SKM-1 treated with dmso at 0.1 percent for 144 hours (cell line): ENCODE data around the gene EFHD2.

Source experiments
- DNase-seq: peaks from one replicate; lab custom pipeline; 2025; ENCODE audit not compliant: unreplicated experiment; lab: John Stamatoyannopoulos, UW

EFHD2 gene

DNA sequence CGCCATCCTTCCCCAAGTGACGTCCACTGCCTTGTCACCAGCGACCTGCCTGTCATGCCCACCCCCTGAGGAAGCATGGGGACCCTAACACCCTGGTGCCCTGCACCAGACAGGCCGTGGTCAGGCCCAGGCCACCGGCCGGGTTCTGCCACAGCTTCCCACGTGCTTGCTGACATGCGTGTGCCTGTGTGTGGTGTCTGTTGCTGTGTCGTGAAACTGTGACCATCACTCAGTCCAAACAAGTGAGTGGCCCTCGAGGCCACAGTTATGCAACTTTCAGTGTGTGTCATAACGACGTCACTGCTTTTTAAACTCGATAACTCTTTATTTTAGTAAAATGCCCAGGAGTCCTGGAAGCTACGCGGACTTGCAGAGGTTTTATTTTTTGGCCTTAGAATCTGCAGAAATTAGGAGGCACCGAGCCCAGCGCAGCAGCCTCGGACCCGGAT is 20.0 kb downstream of the EFHD2 start:
- DNase-seq = no peak

DNA sequence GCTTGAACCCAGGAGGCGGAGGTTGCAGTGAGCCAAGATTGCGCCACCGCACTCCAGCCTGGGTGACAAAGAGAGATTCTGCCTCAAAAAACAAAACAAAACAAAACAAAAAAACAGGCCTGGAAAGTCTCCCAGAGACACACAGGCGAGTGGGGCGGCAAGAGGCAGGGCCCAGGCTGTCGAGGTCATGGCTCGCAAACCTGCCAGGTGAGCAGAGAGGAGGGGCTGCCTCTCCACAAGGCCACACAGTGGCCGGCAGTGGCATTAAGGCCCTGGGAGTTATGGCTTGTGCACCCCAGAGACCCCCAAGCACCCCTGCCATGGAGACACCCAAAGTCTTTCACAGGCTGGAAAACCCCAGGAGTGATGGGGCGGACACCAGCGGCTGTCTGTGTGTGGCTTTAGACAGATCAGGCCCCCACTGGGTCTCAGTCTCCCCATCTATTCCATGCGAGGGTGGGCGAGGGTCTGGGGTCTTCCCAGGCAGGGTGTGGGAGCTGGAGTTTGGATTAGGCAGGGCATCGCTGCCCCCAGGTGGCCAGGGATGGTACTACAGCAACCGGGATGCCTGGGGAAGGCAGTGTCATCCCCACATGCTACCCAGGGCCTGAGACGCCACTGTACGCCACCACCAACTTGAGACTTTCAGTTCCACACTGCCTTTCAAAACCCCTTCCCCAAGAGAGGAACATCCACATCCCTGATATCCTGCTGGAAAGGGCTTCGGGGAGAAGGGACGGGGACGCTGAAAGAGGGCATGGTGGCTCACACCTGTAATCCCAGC is 21.3 kb downstream of the EFHD2 start:
- DNase-seq = peak; percentile 14

DNA sequence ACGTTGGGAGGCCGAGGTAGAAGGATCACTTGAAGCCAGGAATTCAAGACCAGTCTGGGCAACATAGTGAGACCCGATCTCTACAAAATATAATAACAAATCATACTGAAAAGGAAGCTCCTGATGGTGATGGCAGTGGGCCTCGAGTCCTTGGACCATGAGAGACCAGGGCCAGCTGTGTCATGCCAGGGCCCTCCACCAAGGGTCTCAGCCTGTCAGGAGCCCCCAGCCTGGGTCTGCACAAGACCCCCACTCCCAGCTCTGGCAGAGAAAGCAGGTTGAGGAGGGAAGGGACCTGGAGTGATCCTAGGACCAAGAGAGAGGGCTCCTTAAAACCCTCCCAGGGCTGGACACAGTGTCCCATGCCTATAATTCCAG is 21.9 kb downstream of the EFHD2 start:
- DNase-seq = no peak

DNA sequence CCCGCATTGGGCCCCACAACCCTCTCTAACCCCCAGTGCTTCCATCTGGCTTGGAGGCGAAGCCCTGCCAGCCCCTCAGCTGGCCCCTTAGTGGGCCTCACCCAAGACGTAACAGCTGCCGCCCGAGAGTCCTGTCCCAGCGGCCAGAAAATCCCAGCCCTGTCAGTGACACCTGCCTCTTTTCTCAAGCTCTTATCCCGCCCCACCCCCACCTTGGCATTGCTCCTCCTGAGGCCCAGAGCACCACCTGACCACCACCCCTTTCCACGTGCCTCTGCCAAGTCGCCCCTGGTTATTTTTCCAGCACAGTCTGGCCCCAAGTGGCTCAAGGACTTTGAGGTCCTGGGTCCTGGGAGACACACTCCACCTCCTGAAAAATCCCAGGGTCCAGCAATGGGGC is 22.6 kb downstream of the EFHD2 start:
- no peak for DNase-seq

DNA sequence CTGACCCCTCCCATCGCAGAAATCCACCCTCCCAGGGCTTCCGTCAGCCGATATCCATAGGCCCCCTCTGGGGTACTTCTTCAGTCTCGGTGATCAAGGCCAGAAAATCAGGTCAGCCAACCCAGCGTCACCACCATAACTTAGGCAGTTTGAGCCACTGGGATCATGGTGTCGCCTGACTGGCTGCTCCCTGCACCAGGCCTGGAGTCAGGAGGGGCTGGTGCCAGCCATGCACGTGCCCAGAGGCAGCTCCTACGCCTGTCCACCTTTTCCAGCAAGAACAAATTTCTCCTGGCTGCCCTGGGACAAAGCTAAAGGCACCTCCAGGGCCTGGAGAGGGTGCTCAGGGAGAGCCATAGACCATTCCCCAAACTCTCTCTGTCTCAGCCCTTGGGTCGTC is 23.8 kb downstream of the EFHD2 start:
- no peak for DNase-seq

DNA sequence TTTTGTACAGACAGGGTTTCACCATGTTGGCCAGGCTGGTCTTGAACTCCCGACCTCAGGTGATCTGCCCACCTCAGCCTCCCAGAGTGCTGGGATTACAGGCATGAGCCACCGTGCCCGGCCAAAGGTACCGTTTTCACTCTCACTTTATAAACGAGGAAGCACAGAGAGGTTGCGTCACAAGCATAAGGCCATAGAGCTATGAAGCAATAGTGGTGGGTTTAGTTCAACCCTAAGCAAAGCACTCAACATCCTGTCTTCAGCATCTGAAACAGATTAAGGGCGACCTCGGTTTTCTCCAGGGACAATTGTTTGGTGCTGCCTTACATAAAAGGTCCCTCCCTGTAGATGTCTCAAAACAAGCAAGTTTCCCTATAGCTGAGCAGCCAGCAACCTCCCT is 25.1 kb downstream of the EFHD2 start:
- DNase-seq = peak; percentile 96

DNA sequence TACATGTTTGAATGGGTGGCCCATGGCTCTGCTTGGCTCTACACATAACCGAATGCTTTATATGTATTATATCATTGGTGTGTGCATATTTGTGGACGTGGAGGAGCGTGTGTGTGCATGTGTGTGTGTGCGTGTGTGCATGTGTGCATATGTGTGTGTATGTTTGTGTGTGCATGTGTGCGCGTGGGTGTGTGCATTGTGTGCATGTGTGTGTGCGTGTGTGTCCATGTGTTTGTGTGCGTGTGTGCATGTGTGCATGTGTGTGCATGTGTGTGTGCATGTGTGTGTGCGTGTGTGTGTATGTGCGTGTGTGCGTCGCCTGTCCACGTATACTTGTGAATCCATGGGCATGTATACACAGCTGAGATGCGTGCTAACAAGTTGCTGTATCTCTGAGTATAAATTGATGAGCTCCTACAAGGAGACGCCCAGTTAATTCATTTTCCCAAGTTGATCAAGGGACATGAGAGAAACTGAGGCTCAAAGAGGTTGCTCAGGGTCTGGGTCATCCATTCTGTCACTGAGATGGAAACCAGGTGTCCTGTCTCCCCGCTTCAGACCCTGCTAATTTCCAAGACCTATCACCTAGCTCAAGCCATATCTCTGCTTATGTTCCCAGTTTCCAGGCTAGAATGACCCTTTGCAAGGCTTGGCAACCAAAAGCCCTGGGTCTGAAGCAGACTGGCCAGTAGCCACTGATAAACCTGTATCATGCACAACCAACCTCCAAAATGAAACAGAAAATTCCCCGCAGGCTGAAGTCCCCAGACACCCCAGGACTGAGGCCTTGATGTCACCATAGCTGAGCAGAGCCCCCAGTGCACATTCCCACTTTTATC is 25.8 kb downstream of the EFHD2 start:
- DNase-seq = no peak

DNA sequence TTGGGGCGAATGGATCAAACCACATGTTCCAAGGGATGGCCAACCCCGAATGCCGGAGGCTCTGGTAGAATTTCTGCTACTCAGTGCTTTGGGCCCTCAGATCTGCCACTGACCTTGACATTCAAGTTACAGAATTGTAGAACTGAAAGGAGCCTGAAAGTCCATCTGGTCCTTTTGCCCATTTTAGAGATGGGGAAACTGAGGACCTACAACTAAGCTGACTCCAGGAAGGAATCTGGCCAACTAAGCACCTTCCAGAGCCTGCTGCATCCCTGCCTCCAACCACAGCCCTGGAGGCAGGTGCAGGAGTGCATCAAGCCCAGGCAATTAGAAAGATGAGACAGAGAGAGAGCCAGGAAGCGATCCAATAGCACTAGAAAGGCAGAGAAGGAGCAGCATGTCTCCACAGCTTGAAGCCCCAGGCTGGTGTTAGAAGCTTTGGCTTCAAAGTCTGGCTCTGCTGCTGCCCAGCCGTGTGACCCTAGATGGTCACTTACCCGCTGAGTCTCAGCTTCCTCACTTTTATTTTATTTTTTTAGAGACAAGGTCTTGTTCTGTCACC is 27.3 kb downstream of the EFHD2 start:
- no peak for DNase-seq

DNA sequence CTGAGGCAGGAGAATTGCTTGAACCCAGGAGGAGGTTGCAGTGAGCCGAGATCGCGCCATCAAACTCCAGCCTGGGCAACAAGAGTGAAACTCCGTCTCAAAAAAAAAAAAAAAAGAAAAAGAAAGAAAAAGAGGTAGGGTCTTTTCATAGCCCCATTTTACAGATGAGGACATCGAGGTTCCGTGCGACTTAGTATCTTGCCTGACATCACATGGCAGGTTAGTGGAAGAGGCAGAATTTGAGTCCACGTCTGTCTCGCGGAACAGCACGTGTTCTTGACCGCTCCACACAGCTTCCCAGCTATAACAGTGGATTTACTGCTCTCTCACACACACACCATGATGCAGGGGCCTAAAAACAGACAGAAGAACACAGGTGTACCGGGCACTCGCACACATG is 29.6 kb downstream of the EFHD2 start:
- no peak for DNase-seq

DNA sequence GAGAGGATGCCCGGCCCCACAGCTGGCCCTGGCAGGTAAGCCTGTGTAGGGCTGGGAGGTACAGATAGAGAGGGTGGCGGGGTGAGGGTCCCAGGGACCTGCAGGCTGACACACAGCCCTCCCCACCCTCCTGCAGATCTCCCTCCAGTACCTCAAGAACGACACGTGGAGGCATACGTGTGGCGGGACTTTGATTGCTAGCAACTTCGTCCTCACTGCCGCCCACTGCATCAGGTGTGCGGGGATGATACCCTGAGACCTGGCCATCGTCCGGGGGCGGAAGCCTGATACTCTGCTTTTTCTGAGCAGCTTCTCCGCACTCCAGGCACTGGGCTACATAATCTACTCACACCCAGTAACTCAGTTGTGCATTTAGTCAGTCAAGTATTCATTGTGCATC is 30.7 kb downstream of the EFHD2 start:
- no peak for DNase-seq

DNA sequence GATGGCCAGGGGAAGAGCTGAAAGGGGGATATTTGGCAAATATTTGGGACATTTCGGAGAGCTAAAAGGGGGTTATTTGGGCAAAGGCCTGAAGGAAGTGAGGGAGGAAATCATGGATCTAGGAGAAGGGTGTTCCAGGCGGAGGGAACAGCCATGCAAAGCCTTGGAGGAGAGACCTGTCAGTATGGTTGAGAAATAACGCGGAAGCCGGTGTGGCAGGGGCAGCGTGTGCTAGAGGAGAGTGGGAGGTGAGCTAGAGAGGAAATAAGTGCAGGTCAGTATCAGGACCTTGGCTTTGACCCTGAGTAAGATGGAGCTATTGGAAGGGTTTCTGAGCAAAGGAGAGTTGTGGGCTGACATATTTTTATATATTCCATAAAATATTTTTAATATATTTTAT is 31.6 kb downstream of the EFHD2 start:
- DNase-seq = no peak

DNA sequence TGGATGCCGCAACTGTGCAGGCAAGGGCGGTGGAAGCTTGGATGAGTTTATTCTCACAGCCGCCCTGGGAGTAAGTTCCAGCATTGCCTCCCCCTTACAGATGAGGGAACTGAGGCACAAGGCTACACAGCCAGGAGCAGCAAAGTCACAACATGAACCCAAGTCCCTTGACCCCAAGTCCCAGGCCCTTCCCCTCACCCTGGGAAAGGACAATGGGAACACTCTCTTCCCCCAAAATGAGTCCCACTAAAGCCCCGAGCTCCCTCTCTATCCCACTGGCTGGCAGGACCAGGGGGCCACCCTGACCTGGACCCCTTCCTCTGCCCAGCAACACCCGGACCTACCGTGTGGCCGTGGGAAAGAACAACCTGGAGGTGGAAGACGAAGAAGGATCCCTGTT is 32.4 kb downstream of the EFHD2 start:
- no peak for DNase-seq

DNA sequence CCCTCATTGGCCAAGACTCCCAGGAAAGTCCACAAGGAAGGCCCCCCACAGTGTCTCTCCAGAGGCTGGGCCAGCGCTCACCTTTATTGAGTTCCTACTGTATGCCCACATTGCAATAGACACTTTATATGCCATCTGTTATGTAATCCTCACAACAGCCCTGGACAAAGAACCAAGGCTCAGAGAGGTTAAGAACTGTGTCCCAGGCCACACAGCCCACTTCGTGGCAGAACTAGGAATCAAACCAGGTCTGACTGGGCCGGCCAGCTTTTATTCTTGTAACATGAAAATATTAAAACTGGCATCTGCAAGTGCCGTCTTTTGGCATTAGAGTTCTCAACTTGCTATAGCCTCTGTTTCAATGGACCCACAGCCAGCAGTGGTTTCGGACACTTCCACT is 33.1 kb downstream of the EFHD2 start:
- DNase-seq = no peak

DNA sequence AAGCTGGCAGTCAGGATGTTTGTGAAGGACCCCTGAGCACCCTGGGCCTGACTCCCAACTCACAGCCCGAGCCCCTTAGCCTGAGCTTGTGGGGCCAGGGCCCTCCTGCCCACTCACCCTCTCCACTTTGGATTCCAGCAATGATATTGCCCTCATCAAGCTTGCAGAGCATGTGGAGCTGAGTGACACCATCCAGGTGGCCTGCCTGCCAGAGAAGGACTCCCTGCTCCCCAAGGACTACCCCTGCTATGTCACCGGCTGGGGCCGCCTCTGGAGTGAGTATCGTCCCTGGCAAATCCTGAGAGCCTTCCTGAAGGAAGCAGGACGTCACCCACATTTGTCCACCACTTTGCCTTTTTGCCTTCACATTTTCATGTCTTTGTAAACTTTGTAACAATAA is 33.6 kb downstream of the EFHD2 start:
- no peak for DNase-seq

DNA sequence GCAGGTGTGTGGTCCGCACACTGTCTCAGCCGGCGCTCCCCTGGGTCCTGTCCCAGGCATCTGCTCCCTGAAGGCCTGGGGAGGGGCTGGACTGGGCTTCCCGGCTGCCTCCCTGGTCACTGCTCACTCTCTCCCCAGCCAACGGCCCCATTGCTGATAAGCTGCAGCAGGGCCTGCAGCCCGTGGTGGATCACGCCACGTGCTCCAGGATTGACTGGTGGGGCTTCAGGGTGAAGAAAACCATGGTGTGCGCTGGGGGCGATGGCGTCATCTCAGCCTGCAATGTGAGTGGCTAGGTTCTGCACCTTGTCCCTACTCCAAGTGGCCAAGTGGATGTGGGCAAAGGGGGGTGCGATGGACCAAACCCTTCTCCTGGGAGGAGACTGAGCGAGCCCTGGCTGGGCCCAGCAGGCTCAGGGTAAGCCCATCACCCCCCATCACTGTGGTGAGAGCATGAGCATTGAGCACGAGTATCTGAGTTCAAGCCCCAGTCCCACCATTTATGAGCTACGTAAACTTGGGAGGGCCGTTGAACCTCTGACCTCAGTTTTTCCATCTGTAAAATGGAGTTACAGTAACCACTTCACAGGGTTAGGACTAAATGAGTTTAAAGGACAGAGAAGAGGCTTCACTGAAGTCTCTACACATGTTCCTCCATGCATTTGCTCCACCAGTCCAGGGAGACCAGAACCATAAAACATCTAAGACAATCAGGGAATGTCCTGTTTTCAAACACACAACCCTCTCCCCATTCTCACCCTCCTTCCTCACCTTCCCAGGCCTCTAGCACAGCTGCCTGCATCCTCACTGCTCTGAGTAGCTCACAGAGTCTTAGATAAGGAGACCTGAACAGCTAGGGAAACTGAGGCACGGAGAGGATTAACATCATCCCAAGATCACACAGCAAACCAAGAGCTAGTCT is 35.0 kb downstream of the EFHD2 start:
- DNase-seq = no peak

DNA sequence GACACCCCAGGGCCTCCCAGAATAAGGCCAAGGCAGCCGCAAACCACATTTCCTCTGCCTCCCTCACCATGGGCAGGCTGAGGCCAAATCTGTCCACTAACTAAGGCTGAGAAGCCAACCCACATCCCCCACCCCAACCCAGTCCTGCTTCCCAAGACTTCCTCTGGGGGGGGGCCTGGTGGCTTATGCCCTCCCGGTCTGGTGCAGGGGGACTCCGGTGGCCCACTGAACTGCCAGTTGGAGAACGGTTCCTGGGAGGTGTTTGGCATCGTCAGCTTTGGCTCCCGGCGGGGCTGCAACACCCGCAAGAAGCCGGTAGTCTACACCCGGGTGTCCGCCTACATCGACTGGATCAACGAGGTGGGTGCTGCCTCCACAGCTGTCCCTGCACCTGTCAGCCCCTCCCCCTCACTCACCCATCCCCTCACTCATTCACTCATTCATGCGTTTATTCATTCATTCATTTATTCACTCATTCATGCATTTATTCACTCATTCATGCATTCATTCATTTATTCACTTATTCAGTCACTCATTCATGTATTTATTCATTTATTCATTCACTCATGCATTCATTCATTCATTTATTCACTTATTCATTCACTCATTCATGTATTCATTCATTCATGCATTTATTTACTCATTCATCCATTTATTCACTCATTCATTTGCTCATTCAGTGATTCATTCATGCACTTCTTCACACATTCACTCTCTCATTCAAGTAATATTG is 35.9 kb downstream of the EFHD2 start:
- no peak for DNase-seq

DNA sequence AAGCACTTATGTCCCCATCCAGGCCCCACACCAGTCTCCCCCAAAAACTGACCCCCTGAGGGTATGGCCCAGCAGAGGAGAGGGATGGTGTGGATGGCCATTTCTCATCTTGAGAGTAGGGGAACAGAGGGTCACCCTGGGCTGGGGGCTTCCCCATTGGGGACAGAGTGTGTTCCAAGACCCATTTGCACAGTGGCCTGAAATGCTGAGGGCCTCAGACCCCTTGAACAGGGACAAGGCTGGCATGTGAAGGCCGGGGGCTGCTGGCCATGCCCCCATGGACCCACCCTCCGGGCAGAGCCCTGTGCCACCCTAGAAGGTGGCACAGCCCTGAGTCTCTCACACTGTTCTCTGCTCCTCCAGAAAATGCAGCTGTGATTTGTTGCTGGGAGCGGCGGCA is 36.5 kb downstream of the EFHD2 start:
- DNase-seq = no peak

DNA sequence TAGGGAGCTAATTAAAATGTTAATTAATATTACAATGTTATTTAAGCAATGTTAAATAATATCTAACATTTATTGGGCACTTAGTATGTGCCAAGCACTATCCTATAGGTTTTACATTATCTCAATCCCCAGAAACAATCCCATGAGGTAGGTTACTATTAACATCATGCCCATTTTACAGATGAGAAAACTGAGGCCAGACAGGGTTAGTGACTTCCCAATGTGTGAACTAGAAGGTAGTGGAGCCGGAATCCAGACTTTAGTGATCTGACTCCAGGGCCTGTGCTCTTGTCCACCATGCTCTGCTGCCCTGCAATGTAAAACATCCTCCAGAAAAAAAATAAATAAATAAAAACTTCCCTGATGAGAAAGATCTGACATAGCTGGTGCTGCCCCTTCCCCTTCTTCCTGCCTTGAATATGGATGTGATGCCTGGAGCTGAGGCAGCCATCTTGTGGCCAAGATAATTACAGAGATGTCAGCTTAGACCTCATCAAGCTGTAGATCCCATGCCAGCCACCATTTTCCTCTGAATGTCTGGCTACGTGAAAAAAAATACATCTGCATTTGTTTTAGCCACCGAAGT is 39.3 kb downstream of the EFHD2 start:
- DNase-seq = no peak

DNA sequence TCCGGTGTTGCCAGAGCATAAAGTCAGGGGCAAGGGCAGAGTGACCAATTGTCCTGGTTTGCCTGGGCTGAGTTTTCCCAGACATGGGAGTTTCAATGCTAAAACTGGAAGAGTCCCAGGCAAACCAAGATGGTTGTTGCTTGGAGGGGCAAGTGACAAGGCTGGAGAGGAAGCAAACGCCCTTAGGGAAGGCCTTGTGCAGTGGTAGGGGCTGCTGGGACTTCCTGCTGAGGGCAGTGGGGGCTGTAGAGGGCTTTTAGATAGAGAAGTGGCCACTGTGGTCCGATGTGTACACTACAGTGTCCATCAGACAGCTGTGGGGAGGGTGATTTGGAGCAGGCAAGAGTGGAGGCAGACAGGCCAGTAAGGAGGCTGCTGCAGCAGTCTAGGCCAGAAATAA is 39.9 kb downstream of the EFHD2 start:
- no peak for DNase-seq
